ENCODE measurements around the gene GP1BA.

Gene GP1BA

DNA sequence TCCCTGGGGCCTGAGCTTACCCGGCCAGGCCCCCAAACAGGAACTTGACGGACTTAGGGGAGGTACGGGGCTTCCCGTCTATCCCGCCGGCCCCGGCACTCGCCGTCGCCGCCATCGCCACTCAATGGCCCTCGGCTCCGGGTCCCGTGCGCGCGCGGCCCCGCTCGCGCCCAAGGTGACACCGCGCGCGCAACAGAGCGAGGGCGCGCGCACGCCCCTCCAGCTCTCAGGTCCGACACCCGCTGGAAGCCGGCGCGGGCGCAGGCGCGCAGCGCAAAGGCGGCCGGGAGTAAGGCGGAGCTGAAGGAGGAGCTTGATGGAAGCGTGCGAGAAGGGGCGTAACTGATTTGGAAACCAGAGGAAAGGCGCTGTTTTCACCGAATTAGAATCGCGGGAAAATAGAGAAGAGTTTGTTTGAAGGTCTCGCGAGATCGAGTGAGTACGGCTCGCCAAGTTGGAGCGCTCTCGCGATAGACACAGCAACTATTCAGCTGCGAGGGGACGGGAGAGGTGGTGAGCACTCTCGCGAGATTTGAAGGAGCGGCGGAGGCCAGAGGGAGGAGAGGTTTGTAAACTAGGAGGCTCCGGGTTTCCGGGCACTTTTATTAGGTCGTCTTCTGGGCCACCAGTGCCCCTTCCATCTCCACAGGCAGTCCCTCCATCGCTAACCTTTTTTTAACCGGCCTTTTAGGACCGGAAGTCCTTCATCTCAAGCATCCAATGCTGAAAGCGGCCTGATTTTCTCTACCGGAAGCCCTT lies 7.9 kb downstream of the GP1BA start, which contains the start of the genes RNF167 and SLC25A11 (continued):
- TF ChIP-seq, protein P1, sequence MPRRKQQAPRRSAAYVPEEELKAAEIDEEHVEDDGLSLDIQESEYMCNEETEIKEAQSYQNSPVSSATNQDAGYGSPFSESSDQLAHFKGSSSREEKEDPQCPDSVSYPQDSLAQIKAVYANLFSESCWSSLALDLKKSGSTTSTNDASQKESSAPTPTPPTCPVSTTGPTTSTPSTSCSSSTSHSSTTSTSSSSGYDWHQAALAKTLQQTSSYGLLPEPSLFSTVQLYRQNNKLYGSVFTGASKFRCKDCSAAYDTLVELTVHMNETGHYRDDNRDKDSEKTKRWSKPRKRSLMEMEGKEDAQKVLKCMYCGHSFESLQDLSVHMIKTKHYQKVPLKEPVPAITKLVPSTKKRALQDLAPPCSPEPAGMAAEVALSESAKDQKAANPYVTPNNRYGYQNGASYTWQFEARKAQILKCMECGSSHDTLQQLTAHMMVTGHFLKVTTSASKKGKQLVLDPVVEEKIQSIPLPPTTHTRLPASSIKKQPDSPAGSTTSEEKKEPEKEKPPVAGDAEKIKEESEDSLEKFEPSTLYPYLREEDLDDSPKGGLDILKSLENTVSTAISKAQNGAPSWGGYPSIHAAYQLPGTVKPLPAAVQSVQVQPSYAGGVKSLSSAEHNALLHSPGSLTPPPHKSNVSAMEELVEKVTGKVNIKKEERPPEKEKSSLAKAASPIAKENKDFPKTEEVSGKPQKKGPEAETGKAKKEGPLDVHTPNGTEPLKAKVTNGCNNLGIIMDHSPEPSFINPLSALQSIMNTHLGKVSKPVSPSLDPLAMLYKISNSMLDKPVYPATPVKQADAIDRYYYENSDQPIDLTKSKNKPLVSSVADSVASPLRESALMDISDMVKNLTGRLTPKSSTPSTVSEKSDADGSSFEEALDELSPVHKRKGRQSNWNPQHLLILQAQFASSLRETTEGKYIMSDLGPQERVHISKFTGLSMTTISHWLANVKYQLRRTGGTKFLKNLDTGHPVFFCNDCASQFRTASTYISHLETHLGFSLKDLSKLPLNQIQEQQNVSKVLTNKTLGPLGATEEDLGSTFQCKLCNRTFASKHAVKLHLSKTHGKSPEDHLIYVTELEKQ (tag by site-specific recombination; IDR thresholded peaks at IDR 0.05; ENCODE audit: borderline replicate concordance), result no peak
- TF ChIP-seq ZNF600 (tag by site-specific recombination; IDR thresholded peaks at IDR 0.05), result no peak
- TF ChIP-seq TCF7L2 (IDR thresholded peaks at IDR 0.05; ENCODE audit: borderline replicate concordance, low read depth, low read length), result no peak
- no peak for TF ChIP-seq PRDM4 (tag by site-specific recombination; IDR thresholded peaks at IDR 0.05)
- TF ChIP-seq ZNF266 (tag by site-specific recombination; IDR thresholded peaks at IDR 0.05; ENCODE audit: low read depth), result no peak
- no peak for TF ChIP-seq ZNF792 (tag by site-specific recombination; IDR thresholded peaks at IDR 0.05)
- TF ChIP-seq ZNF510 (tag by site-specific recombination; IDR thresholded peaks at IDR 0.05; ENCODE audit: insufficient replicate concordance), result no peak
- no peak for TF ChIP-seq ZNF426 (tag by site-specific recombination; IDR thresholded peaks at IDR 0.05)
- TF ChIP-seq ZNF654 (tag by site-specific recombination; IDR thresholded peaks at IDR 0.05; ENCODE audit: low read depth), result no peak
- TF ChIP-seq, protein P2, sequence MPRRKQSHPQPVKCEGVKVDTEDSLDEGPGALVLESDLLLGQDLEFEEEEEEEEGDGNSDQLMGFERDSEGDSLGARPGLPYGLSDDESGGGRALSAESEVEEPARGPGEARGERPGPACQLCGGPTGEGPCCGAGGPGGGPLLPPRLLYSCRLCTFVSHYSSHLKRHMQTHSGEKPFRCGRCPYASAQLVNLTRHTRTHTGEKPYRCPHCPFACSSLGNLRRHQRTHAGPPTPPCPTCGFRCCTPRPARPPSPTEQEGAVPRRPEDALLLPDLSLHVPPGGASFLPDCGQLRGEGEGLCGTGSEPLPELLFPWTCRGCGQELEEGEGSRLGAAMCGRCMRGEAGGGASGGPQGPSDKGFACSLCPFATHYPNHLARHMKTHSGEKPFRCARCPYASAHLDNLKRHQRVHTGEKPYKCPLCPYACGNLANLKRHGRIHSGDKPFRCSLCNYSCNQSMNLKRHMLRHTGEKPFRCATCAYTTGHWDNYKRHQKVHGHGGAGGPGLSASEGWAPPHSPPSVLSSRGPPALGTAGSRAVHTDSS (tag by site-specific recombination; IDR thresholded peaks at IDR 0.05), result no peak
- no peak for TF ChIP-seq ZNF48 (tag by site-specific recombination; IDR thresholded peaks at IDR 0.05)
- TF ChIP-seq ZNF23 (tag by site-specific recombination; IDR thresholded peaks at IDR 0.05; ENCODE audit: borderline replicate concordance), result no peak
- peak; percentile 98 for TF ChIP-seq KLF16 (tag by site-specific recombination; IDR thresholded peaks at IDR 0.05)
- peak; percentile 93 for TF ChIP-seq SP2 (tag by site-specific recombination; IDR thresholded peaks at IDR 0.05)
- no peak for TF ChIP-seq HOXD13 (CRISPR knock-in tag; IDR thresholded peaks at IDR 0.05; ENCODE audit: borderline replicate concordance)
- TF ChIP-seq RBAK (tag by site-specific recombination; IDR thresholded peaks at IDR 0.05), result no peak
- TF ChIP-seq ZNF362 (tag by site-specific recombination; IDR thresholded peaks at IDR 0.05), result no peak
- TF ChIP-seq ZSCAN16 (tag by site-specific recombination; IDR thresholded peaks at IDR 0.05), result no peak
- TF ChIP-seq GLIS2 (tag by site-specific recombination; IDR thresholded peaks at IDR 0.05), result no peak
- TF ChIP-seq ZBTB6 (tag by site-specific recombination; IDR thresholded peaks at IDR 0.05), result 0 out of 2 replicates have a peak, but pooled peaks have one; percentile 68
- TF ChIP-seq, protein P3, sequence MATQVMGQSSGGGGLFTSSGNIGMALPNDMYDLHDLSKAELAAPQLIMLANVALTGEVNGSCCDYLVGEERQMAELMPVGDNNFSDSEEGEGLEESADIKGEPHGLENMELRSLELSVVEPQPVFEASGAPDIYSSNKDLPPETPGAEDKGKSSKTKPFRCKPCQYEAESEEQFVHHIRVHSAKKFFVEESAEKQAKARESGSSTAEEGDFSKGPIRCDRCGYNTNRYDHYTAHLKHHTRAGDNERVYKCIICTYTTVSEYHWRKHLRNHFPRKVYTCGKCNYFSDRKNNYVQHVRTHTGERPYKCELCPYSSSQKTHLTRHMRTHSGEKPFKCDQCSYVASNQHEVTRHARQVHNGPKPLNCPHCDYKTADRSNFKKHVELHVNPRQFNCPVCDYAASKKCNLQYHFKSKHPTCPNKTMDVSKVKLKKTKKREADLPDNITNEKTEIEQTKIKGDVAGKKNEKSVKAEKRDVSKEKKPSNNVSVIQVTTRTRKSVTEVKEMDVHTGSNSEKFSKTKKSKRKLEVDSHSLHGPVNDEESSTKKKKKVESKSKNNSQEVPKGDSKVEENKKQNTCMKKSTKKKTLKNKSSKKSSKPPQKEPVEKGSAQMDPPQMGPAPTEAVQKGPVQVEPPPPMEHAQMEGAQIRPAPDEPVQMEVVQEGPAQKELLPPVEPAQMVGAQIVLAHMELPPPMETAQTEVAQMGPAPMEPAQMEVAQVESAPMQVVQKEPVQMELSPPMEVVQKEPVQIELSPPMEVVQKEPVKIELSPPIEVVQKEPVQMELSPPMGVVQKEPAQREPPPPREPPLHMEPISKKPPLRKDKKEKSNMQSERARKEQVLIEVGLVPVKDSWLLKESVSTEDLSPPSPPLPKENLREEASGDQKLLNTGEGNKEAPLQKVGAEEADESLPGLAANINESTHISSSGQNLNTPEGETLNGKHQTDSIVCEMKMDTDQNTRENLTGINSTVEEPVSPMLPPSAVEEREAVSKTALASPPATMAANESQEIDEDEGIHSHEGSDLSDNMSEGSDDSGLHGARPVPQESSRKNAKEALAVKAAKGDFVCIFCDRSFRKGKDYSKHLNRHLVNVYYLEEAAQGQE (tag by site-specific recombination; IDR thresholded peaks at IDR 0.05), result no peak
- TF ChIP-seq ZIC2 (tag by site-specific recombination; IDR thresholded peaks at IDR 0.05), result no peak
- TF ChIP-seq ZNF776 (tag by site-specific recombination; IDR thresholded peaks at IDR 0.05; ENCODE audit: borderline replicate concordance), result no peak
- TF ChIP-seq ZNF157 (tag by site-specific recombination; IDR thresholded peaks at IDR 0.05), result no peak
- no peak for TF ChIP-seq ZNF248 (tag by site-specific recombination; IDR thresholded peaks at IDR 0.05)
- TF ChIP-seq ZNF121 (tag by site-specific recombination; IDR thresholded peaks at IDR 0.05), result no peak
- TF ChIP-seq SCRT1 (tag by site-specific recombination; IDR thresholded peaks at IDR 0.05; ENCODE audit: borderline replicate concordance), result no peak

Measured in HEK293 (cell line).